Measurements from ENCODE around the gene UBA1.

DNA sequence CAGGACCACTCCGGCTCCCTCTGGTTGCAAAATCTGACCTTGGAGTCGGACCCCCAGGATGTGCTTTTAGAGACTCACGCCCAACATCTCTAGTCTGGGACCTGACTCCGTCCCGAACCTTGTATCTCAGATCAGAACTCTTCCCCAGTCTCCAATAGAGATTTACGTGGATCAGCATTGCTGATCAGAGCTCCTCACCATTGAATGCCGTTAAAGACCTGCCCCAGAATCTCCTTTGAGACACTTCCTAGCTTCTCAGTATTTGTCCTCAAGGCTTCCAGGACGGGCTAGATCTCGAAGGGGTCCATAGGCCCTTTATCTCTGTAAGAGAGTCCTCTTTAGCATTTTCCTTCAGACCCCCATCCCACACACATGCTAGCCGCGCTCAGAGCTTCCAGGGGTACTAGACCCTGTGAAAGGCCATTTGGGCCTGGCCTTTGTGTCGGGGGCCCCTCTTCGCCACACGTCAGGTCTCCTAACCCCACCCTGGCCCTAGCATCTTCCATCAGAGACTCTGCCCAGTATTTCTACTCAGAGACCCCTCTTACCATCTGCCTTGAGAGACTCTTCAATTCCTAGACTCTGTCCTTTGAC, 662 bp downstream of the UBA1 start:
- TF ChIP-seq, protein P1, sequence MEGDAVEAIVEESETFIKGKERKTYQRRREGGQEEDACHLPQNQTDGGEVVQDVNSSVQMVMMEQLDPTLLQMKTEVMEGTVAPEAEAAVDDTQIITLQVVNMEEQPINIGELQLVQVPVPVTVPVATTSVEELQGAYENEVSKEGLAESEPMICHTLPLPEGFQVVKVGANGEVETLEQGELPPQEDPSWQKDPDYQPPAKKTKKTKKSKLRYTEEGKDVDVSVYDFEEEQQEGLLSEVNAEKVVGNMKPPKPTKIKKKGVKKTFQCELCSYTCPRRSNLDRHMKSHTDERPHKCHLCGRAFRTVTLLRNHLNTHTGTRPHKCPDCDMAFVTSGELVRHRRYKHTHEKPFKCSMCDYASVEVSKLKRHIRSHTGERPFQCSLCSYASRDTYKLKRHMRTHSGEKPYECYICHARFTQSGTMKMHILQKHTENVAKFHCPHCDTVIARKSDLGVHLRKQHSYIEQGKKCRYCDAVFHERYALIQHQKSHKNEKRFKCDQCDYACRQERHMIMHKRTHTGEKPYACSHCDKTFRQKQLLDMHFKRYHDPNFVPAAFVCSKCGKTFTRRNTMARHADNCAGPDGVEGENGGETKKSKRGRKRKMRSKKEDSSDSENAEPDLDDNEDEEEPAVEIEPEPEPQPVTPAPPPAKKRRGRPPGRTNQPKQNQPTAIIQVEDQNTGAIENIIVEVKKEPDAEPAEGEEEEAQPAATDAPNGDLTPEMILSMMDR (IDR thresholded peaks at IDR 0.05; ENCODE audit: extremely low read depth in 1 of 2, insufficient read depth in 1 of 2, low read depth in 1 of 2, low read length in 2 of 2): no peak
- TF ChIP-seq POLR2A (IDR thresholded peaks at IDR 0.05; ENCODE audit: low read depth, low read length): no peak

Data from endothelial cell of umbilical vein (primary cell).